Aorta (tissue), 5 donors: ENCODE data around the gene KRT34. TPM values are rescaled to one million over a fixed set of nuclear protein-coding genes. Genes with fewer than 3 reads are reported as not detected.
"Not testable (repeated sequence)": the region's sequence is repeated elsewhere in the genome, so short reads cannot be mapped to it uniquely, and the experiment has no call there.

Experiments used
- ATAC-seq: fragments of 200-7000 bp; cut with Tn5 transposase; one replicate; pipeline ENCODE4 v1.9.1; 2022; ENCODE audit warnings: moderate library complexity; ENCODE audit not compliant: low FRiP score
- DNase-seq, 2 donors: peaks; one replicate each; pipeline ENCODE4 v3.0.0-alpha.2; 2020
- H3K27ac ChIP-seq, 2 donors: one replicate each; pipeline ENCODE4 v1.5.1; 2013; ENCODE audit warnings: low read length in 2 of 2, mild to moderate bottlenecking in 2 of 2, moderate library complexity in 2 of 2, control low read depth in 1 of 2, inconsistent platforms in 1 of 2, low read depth in 1 of 2
- H3K27me3 ChIP-seq, 2 donors: one replicate each; pipeline ENCODE4 v1.6.1; 2013; ENCODE audit warnings: control low read depth in 1 of 2, low read length in 1 of 2, mild to moderate bottlenecking in 1 of 2, moderate library complexity in 1 of 2; ENCODE audit not compliant: insufficient read depth in 2 of 2, control insufficient read depth in 1 of 2
- H3K36me3 ChIP-seq, 2 donors: one replicate each; pipeline ENCODE4 v1.6.1; 2013; ENCODE audit warnings: control low read depth in 1 of 2, low read length in 1 of 2, mild to moderate bottlenecking in 1 of 2; ENCODE audit not compliant: insufficient read depth in 2 of 2, control insufficient read depth in 1 of 2
- H3K4me1 ChIP-seq, 2 donors: one replicate each; pipeline ENCODE4 v1.6.1; 2013; ENCODE audit warnings: low read length in 2 of 2, control low read depth in 1 of 2, mild to moderate bottlenecking in 1 of 2, moderate library complexity in 1 of 2; ENCODE audit not compliant: insufficient read depth in 2 of 2, control insufficient read depth in 1 of 2
- H3K4me3 ChIP-seq, 2 donors: one replicate each; pipeline ENCODE4 v1.5.1; 2013; ENCODE audit warnings: low read length in 2 of 2, control low read depth in 1 of 2, mild to moderate bottlenecking in 1 of 2
- H3K9me3 ChIP-seq: one replicate; pipeline ENCODE4 v1.6.1; 2013; ENCODE audit warnings: mild to moderate bottlenecking, low read length; ENCODE audit not compliant: control insufficient read depth
- WGBS, 2 donors: extraction: QIAGEN DNeasy Blood & Tissue Kit; methylation state at CpG; one replicate each; pipeline ENCODE4 v1.1.7; 2013; 5-methylcytosine and 5-hydroxymethylcytosine counted together
- intact Hi-C, 2 donors: fragments of 100-400 bp; cut with DNase I; formaldehyde crosslinking; loops; one replicate each; pipeline versions ENCODE4 v1.14.2 to v1.15.0; 2022
- long read RNA-seq, 2 donors: library from polyadenylated mRNA; unstranded; transcript quantifications; one replicate each; pipeline ENCODE4 v2.0.0, GENCODE V29; 2020 to 2021
- polyA plus RNA-seq, 2 donors: library from polyadenylated mRNA; stranded (reverse); fragments of 200-250 nt; gene quantifications; one replicate each; pipeline ENCODE4 v1.2.3, GENCODE V29; 2013
- total RNA-seq, 2 donors: library from RNA; stranded (reverse); fragmentation: NEBNext Ultra II Directional; extraction: Animal tissue kit (Norgen Biotek cat#: 25700); gene quantifications; one replicate each; pipeline ENCODE4 v1.2.1, GENCODE V29; 2021
- donor health status: healthy with polysubstance abuse.
- donor health status: Bipolar disorder and iron deficiency.
- donor health status: DM: no; HTN: no; CAD: no.
- donor health status: DM: no; HTN: no; CAD: no.
- donor health status: DM: yes; HTN: yes; CAD: no.

The KRT34 gene
- total RNA-seq (not detected), polyA plus RNA-seq (not detected)
- long read RNA-seq, donor 1 = 0 reads
- long read RNA-seq, donor 2 = 0 reads

DNA sequence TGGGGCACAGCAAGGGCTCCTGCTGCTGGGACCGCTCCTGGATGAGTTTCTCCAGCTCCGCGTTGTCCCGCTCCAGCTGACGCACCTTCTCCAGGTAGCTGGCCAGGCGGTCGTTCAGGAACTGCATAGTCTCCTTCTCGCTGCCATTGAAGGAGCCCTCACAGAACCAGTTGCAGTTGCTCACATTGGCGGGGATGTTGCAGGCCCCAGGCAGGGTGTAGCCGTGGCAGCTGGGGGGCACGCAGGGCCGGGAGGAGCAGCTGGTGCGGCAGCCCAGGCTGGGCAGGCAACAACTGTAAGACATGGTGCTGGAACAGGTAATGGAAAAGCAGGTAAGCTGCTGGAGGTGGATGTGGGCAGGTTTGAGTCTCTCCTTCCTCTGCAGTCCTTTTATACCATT lies at the start of gene KRT34:
Gene KRT34 (minus strand): TSS at position 364 of the 400 bp plus-strand sequence. CDS start 60 bp downstream, at position 304.
- H3K4me3 ChIP-seq, ATAC-seq, DNase-seq, H3K27ac ChIP-seq, H3K27me3 ChIP-seq, H3K9me3 ChIP-seq, intact Hi-C loops, H3K4me1 ChIP-seq, H3K36me3 ChIP-seq: not testable (repeated sequence)
- WGBS, 2 donors = 89 to 91% methylated on average over 13 of the region's 13 CpGs

DNA sequence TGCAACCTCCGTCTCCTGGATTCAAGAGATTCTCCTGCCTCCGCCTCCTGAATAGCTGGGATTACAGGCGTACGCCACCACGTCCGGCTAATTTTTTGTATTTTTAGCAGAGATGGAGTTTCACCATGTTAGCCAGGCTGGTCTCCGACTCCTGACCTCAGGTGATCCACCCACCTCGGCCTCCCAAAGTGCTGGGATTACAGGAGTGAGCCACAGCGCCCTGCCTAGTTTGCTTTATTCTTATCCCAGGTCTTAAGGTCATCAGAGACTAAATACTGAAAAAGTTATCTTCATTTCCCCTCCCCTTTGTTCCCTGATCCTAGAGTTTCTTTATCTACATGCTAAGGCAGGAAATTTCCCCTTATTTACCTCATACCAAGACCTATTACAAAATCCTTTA lies 48.3 kb upstream of the KRT34 start:
- H3K36me3 ChIP-seq, H3K4me3 ChIP-seq, intact Hi-C loops, H3K27me3 ChIP-seq, H3K4me1 ChIP-seq, DNase-seq, ATAC-seq, H3K27ac ChIP-seq, H3K9me3 ChIP-seq: not testable (repeated sequence)
- 87 to 88% methylated on average over 9 of the region's 9 CpGs for WGBS, 2 donors

DNA sequence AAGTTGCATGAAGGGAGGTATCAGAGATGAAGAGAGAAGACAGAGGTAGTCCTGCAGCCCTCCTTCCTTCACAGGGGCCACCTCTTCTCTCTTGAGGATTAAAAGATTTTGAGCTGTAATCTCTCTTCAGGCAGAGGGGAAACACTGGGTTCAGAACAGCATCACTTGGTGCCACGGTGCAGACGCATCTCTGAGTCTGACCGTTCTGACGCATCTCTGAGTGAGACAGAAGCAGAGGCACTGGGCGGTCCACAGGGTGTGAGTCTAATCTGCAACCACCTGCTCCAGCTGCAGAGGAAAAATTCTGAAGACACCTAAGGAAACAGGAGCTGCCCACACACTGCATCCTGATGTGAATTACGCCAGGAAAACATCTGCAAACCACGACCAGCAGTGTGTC lies 47.6 kb upstream of the KRT34 start:
- intact Hi-C loops = no loop called here
- no peak overlapping the region for H3K4me3 ChIP-seq
- H3K27me3 ChIP-seq = no peaks in the 10 kb centered on the region
- DNase-seq (no peak), ATAC-seq (no peak)
- 75% methylated on average over 7 of the region's 7 CpGs for WGBS, 2 donors
- H3K36me3 ChIP-seq = no peaks in the 10 kb centered on the region
- no peak overlapping the region for H3K27ac ChIP-seq
- no peaks in the 10 kb centered on the region for H3K4me1 ChIP-seq
- no peaks in the 10 kb centered on the region for H3K9me3 ChIP-seq

DNA sequence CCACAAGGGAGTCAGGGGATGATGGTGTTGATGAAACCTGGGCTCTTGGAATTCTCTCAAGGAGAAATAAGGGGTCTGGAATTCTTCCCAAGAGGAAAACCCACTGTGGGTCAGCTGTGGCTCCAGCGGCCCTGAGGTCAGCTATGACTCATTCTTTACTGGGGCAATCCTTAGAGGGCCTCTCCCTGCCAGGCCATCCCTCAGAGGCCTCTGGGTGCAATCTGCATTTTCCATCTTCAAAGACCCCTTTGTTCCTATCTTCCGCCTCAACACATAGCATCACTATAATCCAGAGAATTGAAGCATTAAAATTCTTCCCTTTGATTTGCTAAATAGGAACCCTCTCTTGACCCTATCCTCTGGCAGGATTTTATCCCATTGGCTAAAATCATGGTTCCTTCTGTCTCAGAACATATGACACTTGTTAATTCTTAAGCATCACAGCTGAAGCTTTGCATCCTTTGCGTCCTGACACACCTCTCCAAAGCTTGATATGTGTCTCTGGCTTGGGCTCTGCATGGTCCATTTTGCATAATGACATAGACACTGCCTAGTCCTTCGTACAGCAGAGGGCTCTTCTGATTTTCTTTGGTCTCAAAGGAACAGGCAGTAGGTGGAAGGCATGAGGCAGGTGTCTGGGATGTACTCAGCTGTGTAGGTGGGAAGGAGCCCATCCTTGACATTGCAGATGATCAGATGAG lies 46.6 kb upstream of the KRT34 start:
- intact Hi-C loops = no loop called here
- no peak for ATAC-seq
- H3K4me1 ChIP-seq = no peaks in the 10 kb centered on the region
- DNase-seq = no peak
- H3K27me3 ChIP-seq = no peaks in the 10 kb centered on the region
- no peak overlapping the region for H3K4me3 ChIP-seq
- H3K36me3 ChIP-seq = no peaks in the 10 kb centered on the region
- H3K9me3 ChIP-seq = no peaks in the 10 kb centered on the region
- no peak overlapping the region for H3K27ac ChIP-seq
- WGBS, 2 donors = 60 to 61% methylated on average over 4 of the region's 4 CpGs

DNA sequence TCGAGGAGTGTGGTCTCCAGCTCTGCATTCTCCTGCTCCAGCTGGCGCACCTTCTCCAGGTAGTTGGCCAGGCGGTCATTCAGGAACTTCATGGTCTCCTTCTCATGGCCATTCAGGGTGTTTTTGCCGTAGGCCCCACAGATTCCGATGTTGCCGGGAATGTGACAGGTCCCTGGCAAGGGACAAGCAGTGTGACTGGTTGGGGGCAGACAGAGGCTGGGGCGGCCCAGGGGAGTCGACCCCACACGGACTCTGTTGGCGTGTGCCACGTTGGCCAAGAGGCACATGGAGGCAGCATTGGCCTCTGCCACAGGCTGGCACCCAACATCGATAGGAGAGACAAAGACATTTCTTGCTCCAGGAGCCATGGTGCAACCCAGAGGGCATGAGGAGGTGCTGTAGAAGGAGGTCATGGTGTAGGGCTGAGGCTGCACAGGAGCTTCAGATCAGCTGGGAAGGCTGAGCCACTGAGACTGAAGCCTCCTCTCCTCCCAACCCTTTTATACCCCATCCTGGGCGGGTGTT lies 42.1 kb upstream of the KRT34 start, which contains the start of gene KRT37:
Gene KRT37 (minus strand): TSS at position 475 of the 525 bp plus-strand sequence. CDS start 62 bp downstream, at position 413.
- H3K4me1 ChIP-seq = no peaks in the 10 kb centered on the region
- no peaks in the 10 kb centered on the region for H3K36me3 ChIP-seq
- no peaks in the 10 kb centered on the region for H3K27me3 ChIP-seq
- ATAC-seq (no peak), DNase-seq (no peak)
- no peaks in the 10 kb centered on the region for H3K9me3 ChIP-seq
- H3K4me3 ChIP-seq = no peak within 1 kb of the TSS
- WGBS, 2 donors = 86 to 88% methylated on average over 12 to 13 of the region's 13 CpGs
- intact Hi-C loops = no loop called here
- H3K27ac ChIP-seq = no peak within 1 kb of the TSS

DNA sequence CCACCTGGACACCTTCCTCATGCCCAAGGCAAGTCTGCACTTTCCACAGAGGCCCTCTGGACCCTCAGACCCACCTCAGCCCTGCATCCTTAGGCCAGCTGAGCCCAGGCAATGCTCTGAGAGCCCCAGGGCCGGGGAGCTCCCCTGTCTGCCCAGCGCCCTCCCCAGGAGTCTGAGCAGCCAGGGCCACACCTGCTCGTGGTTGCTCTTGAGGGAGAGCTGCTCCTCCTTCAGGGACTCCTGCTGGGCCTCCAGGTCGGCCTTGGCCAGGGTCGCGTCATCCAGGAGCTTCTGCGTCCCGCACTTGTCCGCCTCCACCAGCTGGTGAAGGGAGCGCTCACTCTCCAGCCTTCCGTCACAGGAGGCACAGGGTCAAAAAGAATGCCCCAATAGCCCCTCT lies 40.5 kb upstream of the KRT34 start:
- peak; percentile 31 for ATAC-seq
- H3K36me3 ChIP-seq, H3K9me3 ChIP-seq, H3K27me3 ChIP-seq, H3K4me1 ChIP-seq, H3K27ac ChIP-seq, intact Hi-C loops, H3K4me3 ChIP-seq, DNase-seq: not testable (repeated sequence)
- 87 to 91% methylated on average over 11 of the region's 11 CpGs for WGBS, 2 donors

DNA sequence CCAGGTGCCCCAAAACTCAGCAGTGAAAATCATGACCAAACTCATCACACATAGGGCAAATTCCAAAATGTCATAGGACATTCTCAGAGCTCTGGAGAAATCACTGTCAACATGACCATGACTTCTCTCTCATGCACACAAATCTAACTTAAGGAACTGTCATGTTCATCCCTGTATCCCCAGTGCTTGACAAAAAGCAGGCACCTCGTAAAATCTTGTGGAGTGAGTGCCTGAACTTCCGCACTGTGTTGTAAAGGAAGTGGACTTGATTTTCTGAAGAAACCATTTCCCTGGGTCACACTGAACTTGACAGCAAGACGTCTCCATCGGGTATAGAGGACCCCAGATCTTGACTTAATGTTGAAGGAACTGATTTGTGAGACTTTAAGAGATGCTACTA lies 39.5 kb upstream of the KRT34 start:
- no peak for DNase-seq
- Histone ChIP-seq H3K4me1 (no peaks in the 10 kb centered on the region), H3K36me3 (no peaks in the 10 kb centered on the region), H3K4me3 (no peak overlapping the region), H3K27ac (no peak overlapping the region), H3K9me3 (no peaks in the 10 kb centered on the region), H3K27me3 (no peaks in the 10 kb centered on the region)
- 71 to 77% methylated on average over 4 of the region's 4 CpGs for WGBS, 2 donors
- intact Hi-C loops = no loop called here
- no peak for ATAC-seq

DNA sequence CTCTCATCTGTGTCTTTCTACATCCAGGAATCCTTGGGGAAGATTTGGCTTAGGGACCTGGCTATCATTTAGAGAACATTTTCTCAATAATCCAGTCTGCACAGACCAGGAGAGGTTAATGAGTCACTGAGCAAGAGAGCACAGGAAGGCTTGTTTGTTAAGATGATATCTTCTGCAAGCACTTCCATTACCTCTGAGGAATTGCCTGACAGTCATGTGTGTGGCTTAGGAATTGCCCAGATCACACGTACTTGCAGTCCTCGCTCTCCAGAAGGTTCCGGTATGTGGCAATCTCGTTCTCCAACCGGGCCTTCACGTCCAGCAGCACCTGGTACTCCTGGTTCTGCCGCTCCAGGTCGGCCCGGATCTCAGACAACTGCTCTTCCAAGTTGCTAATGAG lies 39.0 kb upstream of the KRT34 start:
- no peak overlapping the region for H3K27ac ChIP-seq
- no peak for ATAC-seq
- H3K4me3 ChIP-seq = no peak overlapping the region
- 81 to 84% methylated on average over 9 of the region's 9 CpGs for WGBS, 2 donors
- intact Hi-C loops = no loop called here
- no peaks in the 10 kb centered on the region for H3K4me1 ChIP-seq
- H3K36me3 ChIP-seq = no peaks in the 10 kb centered on the region
- H3K27me3 ChIP-seq = no peaks in the 10 kb centered on the region
- H3K9me3 ChIP-seq = no peaks in the 10 kb centered on the region
- DNase-seq = no peak

DNA sequence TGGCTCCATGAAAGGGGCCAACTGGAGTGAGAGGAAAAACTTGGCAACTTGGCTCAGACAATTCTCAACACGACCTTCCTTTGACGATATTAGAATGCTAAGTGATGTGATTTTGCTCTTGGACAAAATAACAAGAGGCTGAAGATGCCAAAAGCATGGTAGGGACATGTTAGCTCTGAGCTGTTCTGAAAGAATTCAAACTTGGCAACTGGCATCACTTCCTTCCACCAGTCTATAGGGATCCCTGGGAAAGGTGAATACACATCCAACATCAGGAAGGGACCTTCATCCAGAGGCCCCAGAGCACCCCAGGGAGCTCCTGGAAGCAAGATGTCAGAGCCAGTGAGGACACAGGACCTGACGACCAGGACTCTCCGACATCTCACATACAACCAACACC lies 38.0 kb upstream of the KRT34 start:
- H3K9me3 ChIP-seq = no peaks in the 10 kb centered on the region
- ATAC-seq = no peak
- no peak for DNase-seq
- no peaks in the 10 kb centered on the region for H3K36me3 ChIP-seq
- H3K4me3 ChIP-seq = no peak overlapping the region
- H3K4me1 ChIP-seq = no peaks in the 10 kb centered on the region
- H3K27me3 ChIP-seq = no peaks in the 10 kb centered on the region
- no peak overlapping the region for H3K27ac ChIP-seq
- WGBS, 2 donors = 49 to 54% methylated on average over 4 of the region's 4 CpGs
- intact Hi-C loops = no loop called here
